Endodermal cell (in vitro differentiated cells): Measurements from ENCODE around the gene OR1S2. TPM values are rescaled to one million over a fixed set of nuclear protein-coding genes. Genes with fewer than 3 reads are reported as not detected.

Source experiments
- DNase-seq: peaks from one replicate; pipeline ENCODE4 v3.0.0-alpha.2; 2017
- H3K27ac ChIP-seq: 2 replicates; pipeline ENCODE4 v1.5.1; 2013; ENCODE audit warnings: mild to moderate bottlenecking, low read depth, low read length, moderate library complexity
- H3K27me3 ChIP-seq: 2 replicates; pipeline ENCODE4 v1.6.1; 2013; ENCODE audit warnings: mild to moderate bottlenecking, low read length, moderate library complexity; ENCODE audit not compliant: insufficient read depth, control insufficient read depth, poor library complexity, severe bottlenecking
- H3K36me3 ChIP-seq: 2 replicates; pipeline ENCODE4 v1.7.0; 2013; ENCODE audit warnings: mild to moderate bottlenecking, low read length, moderate library complexity; ENCODE audit not compliant: control insufficient read depth, insufficient read depth
- H3K4me1 ChIP-seq: one replicate; pipeline ENCODE4 v1.7.0; 2013; ENCODE audit warnings: low read length; ENCODE audit not compliant: control insufficient read depth, insufficient read depth
- H3K4me3 ChIP-seq: 2 replicates; pipeline ENCODE4 v1.5.1; 2013; ENCODE audit warnings: mild to moderate bottlenecking, low read length, moderate library complexity
- H3K9ac ChIP-seq: 2 replicates; pipeline ENCODE4 v1.6.1; 2013; ENCODE audit warnings: mild to moderate bottlenecking, low read length, moderate library complexity; ENCODE audit not compliant: poor library complexity, severe bottlenecking; ENCODE audit errors: extremely low read depth
- H3K9me3 ChIP-seq: 2 replicates; pipeline ENCODE4 v1.6.1; 2013; ENCODE audit warnings: mild to moderate bottlenecking, low read length, moderate library complexity; ENCODE audit not compliant: control insufficient read depth
- H3K27ac Mint-ChIP-seq: 2 replicates; pipeline ENCODE4 v1.8.0; 2020; ENCODE audit warnings: mixed read lengths
- H3K27me3 Mint-ChIP-seq: 2 replicates; pipeline ENCODE4 v1.8.0; 2021; ENCODE audit warnings: mild to moderate bottlenecking, mixed read lengths; ENCODE audit not compliant: insufficient read depth
- H3K36me3 Mint-ChIP-seq: 2 replicates; pipeline ENCODE4 v1.8.0; 2020; ENCODE audit warnings: low read depth, mixed read lengths
- H3K4me1 Mint-ChIP-seq: 2 replicates; pipeline ENCODE4 v1.8.0; 2020; ENCODE audit warnings: mixed read lengths
- H3K4me3 Mint-ChIP-seq: 2 replicates; pipeline ENCODE4 v1.8.0; 2020; ENCODE audit warnings: mild to moderate bottlenecking, moderate library complexity, mixed read lengths
- H3K9me3 Mint-ChIP-seq: 2 replicates; pipeline ENCODE4 v1.8.0; 2020; ENCODE audit warnings: mild to moderate bottlenecking, mixed read lengths
- CTCF ChIP-seq: fragments of 200-600 bp; sonication (generic); conservative IDR thresholded peaks from 2 replicates; pipeline ENCODE4 v1.5.0; 2021; ENCODE audit warnings: antibody characterized with exemption, mild to moderate bottlenecking
- WGBS, 2 experiments: methylation state at CpG; one replicate each; pipeline versions ENCODE4 v1.1.5 to v1.1.7; 2013; ENCODE audit warnings: missing lambda C conversion rate in 2 of 2, mixed read lengths in 1 of 2; ENCODE audit not compliant: insufficient coverage in 1 of 2, insufficient read length in 1 of 2; 5-methylcytosine and 5-hydroxymethylcytosine counted together
- long read RNA-seq, 4 experiments: library from polyadenylated mRNA in 2 of 4; library from RNA in 1 of 4; library from capped mRNA in 1 of 4; stranded (forward) in 3 of 4; unstranded in 1 of 4; transcript quantifications; one replicate each; pipeline ENCODE4 v2.0.0, GENCODE V29; 2020 to 2021; ENCODE audit warnings: inconsistent platforms in 1 of 4
- polyA plus RNA-seq, 2 experiments: library from polyadenylated mRNA; stranded (reverse); fragments of 50-300 nt; gene quantifications; one replicate each; pipeline ENCODE4 v1.2.3, GENCODE V29; 2013
- total RNA-seq, 2 donors: library from RNA; stranded (reverse); fragmentation: NEBNext Ultra II Directional in 1 of 2; extraction: Animal tissue kit (Norgen Biotek cat#: 25700) in 1 of 2; gene quantifications; 2 replicates in 1 of 2; 3 replicates in 1 of 2; pipeline ENCODE4 v1.2.1, GENCODE V29; 2021

The OR1S2 gene
- total RNA-seq: not detected
- polyA plus RNA-seq (2013, experiment 1 of 2): not detected
- not detected for polyA plus RNA-seq (2013, experiment 2 of 2)
- long read RNA-seq, experiment 1: 0 reads
- long read RNA-seq, experiment 2: 0 reads
- long read RNA-seq, experiment 3: 0 reads
- long read RNA-seq, experiment 4: 0 reads

- H3K27me3 Mint-ChIP-seq: no peaks in the 10 kb centered on the region
- Histone ChIP-seq H3K9me3 (no peaks in the 10 kb centered on the region), H3K9ac (no peak within 1 kb of the TSS), H3K4me1 (no peaks in the 10 kb centered on the region), H3K36me3 (no peaks in the 10 kb centered on the region), H3K27me3 (no peaks in the 10 kb centered on the region), H3K27ac (no peak within 1 kb of the TSS), H3K4me3 (no peak within 1 kb of the TSS)
- no peaks in the 10 kb centered on the region for H3K36me3 Mint-ChIP-seq
- H3K4me3 Mint-ChIP-seq: no peak within 1 kb of the TSS
- H3K4me1 Mint-ChIP-seq: no peaks in the 10 kb centered on the region
- no peak within 1 kb of the TSS for H3K27ac Mint-ChIP-seq
- no peak for DNase-seq
- no peaks in the 10 kb centered on the region for H3K9me3 Mint-ChIP-seq
- no peak for TF ChIP-seq CTCF
Measured at GRCh38 chr11:58204042-58204441, at the start of gene OR1S2. Gene OR1S2, minus strand, starts transcription at chr11:58204142. Its CDS starts 0 bp downstream, at chr11:58204142.

GRCh38 chr11:58243954-58244353 lies 40.0 kb upstream of the OR1S2 start:
- H3K27me3 ChIP-seq: no peaks in the 10 kb centered on the region
- DNase-seq: no peak
- no peak overlapping the region for H3K4me3 ChIP-seq
- WGBS, 2 experiments: 100% methylated on average over 1 of the region's 2 CpGs; no CpG with 5 or more reads in 1 of the 2 experiments
- Mint-ChIP-seq H3K27me3 (no peaks in the 10 kb centered on the region), H3K4me1 (no peaks in the 10 kb centered on the region), H3K4me3 (no peak overlapping the region), H3K36me3 (no peaks in the 10 kb centered on the region), H3K9me3 (peaks cover 22% of the 10 kb centered on the region), H3K27ac (no peak overlapping the region)
- H3K36me3 ChIP-seq: no peaks in the 10 kb centered on the region
- H3K4me1 ChIP-seq: no peaks in the 10 kb centered on the region
- H3K9ac ChIP-seq: no peak overlapping the region
- no peak overlapping the region for H3K27ac ChIP-seq
- H3K9me3 ChIP-seq: peaks cover 28% of the 10 kb centered on the region
- TF ChIP-seq CTCF: no peak

GRCh38 chr11:58227956-58228615 lies 24.1 kb upstream of the OR1S2 start:
- H3K9me3 Mint-ChIP-seq: no peaks in the 10 kb centered on the region
- no peak overlapping the region for H3K27ac ChIP-seq
- no peaks in the 10 kb centered on the region for H3K9me3 ChIP-seq
- H3K9ac ChIP-seq: no peak overlapping the region
- H3K4me1 Mint-ChIP-seq: no peaks in the 10 kb centered on the region
- no peaks in the 10 kb centered on the region for H3K27me3 ChIP-seq
- H3K27me3 Mint-ChIP-seq: no peaks in the 10 kb centered on the region
- H3K4me3 ChIP-seq: no peak overlapping the region
- no peaks in the 10 kb centered on the region for H3K36me3 ChIP-seq
- H3K27ac Mint-ChIP-seq: no peak overlapping the region
- H3K4me3 Mint-ChIP-seq: no peak overlapping the region
- 92 to 96% methylated on average over 22 to 32 of the region's 32 CpGs for WGBS, 2 experiments
- no peaks in the 10 kb centered on the region for H3K36me3 Mint-ChIP-seq
- no peak for DNase-seq
- no peaks in the 10 kb centered on the region for H3K4me1 ChIP-seq
- TF ChIP-seq CTCF: no peak
